ENCODE measurements around the gene SH3BP1.
A peak's percentile ranks its signal among the peaks of the same experiment; 100 is the strongest.

DNA sequence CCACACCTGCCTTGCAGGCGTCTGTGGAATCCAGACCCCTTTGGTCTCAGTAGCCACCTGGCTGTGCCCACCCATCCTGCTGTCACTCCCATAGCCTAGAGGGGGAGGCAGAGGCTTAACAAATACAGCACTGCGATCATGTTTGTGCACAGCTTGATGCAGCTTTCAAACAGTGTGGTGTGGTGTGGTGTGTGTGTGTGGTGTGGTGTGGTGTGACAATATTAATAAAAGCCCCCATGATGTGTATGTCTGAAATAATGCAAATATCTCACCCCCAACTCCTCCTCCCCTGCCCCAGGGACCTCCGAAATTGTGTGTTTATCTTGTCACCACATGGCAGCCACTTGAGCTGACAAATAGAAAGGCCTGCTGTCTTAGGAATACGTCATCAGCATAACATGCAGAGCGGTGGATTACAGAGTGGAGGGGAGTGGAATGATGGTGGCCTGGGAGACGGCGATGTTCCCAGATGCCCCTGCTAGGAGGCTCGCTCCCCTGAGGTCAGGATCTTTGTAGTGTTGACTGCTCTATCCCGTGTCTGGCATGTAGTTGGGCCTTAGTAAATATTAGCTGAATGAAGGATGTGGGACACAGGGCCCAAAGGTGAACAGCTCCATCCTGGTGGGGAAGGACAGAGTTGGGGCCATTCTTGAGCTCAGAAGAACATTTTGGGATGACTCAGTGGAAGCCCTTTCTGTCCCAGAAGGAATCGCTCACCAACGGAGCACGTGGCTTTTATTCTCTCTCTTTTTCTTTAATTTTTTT lies 21.9 kb downstream of the SH3BP1 start:
- peak; percentile 41 to 60 (median 51) for TF ChIP-seq CTCF (IDR thresholded peaks at IDR 0.05)
- TF ChIP-seq POLR2A (IDR thresholded peaks at IDR 0.05) = peak; percentile 2 to 12

Measured in uterus (tissue), 2 donors.